ENCODE measurements around the gene IGSF8. TPM values are rescaled to one million over a fixed set of nuclear protein-coding genes. Genes with fewer than 3 reads are reported as not detected.

Gene IGSF8
- total and polyA plus RNA-seq, 10 donors = 15.6 to 28.9 (median 21.7) TPM

DNA sequence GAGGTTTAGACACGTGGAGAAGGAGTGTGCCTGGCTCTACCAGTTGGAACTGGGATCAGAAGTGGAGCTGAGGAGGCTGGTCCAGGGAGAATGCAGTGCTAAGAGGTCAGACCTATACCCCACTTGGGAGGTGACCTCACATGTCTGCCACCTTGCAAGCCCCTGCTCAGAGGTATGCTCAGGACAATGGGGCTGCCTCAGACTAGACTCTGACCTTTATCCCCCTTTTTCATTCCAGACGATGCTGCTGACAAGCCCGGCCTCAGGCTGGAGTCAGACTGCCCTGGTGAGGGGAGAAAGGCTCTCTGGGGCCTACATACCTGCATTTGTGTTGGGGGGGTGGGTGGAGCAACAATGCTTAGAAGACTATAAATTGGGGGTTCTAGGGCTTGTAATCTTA is 33.7 kb downstream of the IGSF8 start:
- Histone ChIP-seq H3K4me3 (no peak overlapping the region), H3K27me3 (replicated peaks in 1 of 7) (peaks cover 0 to 36% (median 0%) of the 10 kb centered on the region in 7 donors), H3K4me1 (peaks cover 0 to 19% (median 2%) of the 10 kb centered on the region in 6 donors), H3K27ac (no peak overlapping the region), H3K9me3 (no peaks in the 10 kb centered on the region), H3K36me3 (no peaks in the 10 kb centered on the region)
- DNase-seq = no peak
- intact Hi-C loops (cut with DNase I; ENCODE audit: low total_unique reads) = no loop called here
- 69 to 82% (median 78%) methylated on average over 3 of the region's 3 CpGs for WGBS, 5 donors
- TF ChIP-seq, protein P1, sequence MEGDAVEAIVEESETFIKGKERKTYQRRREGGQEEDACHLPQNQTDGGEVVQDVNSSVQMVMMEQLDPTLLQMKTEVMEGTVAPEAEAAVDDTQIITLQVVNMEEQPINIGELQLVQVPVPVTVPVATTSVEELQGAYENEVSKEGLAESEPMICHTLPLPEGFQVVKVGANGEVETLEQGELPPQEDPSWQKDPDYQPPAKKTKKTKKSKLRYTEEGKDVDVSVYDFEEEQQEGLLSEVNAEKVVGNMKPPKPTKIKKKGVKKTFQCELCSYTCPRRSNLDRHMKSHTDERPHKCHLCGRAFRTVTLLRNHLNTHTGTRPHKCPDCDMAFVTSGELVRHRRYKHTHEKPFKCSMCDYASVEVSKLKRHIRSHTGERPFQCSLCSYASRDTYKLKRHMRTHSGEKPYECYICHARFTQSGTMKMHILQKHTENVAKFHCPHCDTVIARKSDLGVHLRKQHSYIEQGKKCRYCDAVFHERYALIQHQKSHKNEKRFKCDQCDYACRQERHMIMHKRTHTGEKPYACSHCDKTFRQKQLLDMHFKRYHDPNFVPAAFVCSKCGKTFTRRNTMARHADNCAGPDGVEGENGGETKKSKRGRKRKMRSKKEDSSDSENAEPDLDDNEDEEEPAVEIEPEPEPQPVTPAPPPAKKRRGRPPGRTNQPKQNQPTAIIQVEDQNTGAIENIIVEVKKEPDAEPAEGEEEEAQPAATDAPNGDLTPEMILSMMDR (IDR thresholded peaks at IDR 0.05 in 8 of 11, conservative IDR thresholded peaks at IDR 0.05 in 3 of 11) = no peak

DNA sequence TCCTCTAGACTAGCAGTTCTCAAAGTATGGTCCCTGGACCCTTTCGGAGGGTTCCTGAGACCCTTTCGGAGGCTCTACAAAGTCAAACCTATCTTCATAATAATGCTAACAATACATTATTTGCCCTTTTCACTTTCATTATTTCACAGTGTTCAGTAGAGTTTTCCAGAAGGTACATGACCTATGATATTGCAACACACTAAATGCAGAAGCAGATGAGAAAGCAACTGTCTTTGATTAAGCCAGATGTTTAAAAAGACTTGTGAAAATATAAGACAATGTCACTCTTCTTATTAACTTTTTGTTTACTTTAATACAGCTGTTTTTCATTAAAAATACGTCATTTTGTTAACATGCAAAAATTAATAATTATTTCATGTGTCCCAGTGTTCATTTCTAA is 34.3 kb downstream of the IGSF8 start:
- intact Hi-C loops (cut with DNase I; ENCODE audit: low total_unique reads) = no loop called here
- TF ChIP-seq POLR2A (IDR thresholded peaks at IDR 0.05) = no peak
- TF ChIP-seq, protein P1 (IDR thresholded peaks at IDR 0.05 in 8 of 11, conservative IDR thresholded peaks at IDR 0.05 in 3 of 11) = no peak
- no peak for TF ChIP-seq POLR2AphosphoS5 (IDR thresholded peaks at IDR 0.05)
- Histone ChIP-seq H3K27ac (no peak overlapping the region), H3K36me3 (no peaks in the 10 kb centered on the region), H3K4me3 (no peak overlapping the region), H3K27me3 (replicated peaks in 1 of 7) (peaks cover 0 to 30% (median 0%) of the 10 kb centered on the region in 7 donors), H3K4me1 (peaks cover 0 to 15% (median 0%) of the 10 kb centered on the region in 6 donors), H3K9me3 (no peaks in the 10 kb centered on the region)
- WGBS, 5 donors = 78 to 91% (median 88%) methylated on average over 3 of the region's 3 CpGs
- DNase-seq = no peak

DNA sequence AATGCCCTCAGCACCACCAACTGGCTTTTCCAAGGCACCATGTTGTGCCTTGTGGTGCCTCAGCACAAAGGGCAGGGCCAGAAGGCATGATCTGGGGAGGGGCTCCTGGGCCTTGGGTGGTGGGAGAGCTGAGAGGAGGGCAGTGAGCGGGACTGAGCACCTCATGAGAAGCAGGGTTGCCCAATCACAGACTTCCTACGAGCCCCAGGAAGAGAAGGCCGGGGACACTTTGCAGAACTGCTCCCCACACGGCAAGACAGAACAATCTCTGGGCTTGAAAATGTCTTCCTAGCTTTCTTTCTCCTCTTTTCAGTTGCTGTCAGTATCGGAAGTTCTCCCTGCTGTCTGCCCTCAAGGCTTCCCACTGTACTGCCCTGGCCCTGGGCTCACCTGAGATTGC is 35.2 kb downstream of the IGSF8 start:
- Histone ChIP-seq H3K9me3 (no peaks in the 10 kb centered on the region), H3K4me3 (no peak overlapping the region), H3K27me3 (replicated peaks in 1 of 7) (peaks cover 0 to 21% (median 0%) of the 10 kb centered on the region in 7 donors), H3K27ac (peak overlapping the region in 2 of 8 donors; percentile 4 to 11), H3K4me1 (peaks cover 0 to 10% (median 0%) of the 10 kb centered on the region in 6 donors), H3K36me3 (no peaks in the 10 kb centered on the region)
- TF ChIP-seq, protein P1 (IDR thresholded peaks at IDR 0.05 in 8 of 11, conservative IDR thresholded peaks at IDR 0.05 in 3 of 11) = no peak
- TF ChIP-seq POLR2A (IDR thresholded peaks at IDR 0.05) (no peak), POLR2AphosphoS5 (IDR thresholded peaks at IDR 0.05) (peak in 1 of 3 donors; percentile 17)
- whole genome bisulfite sequencing, 5 donors = 61 to 97% (median 78%) methylated on average over 5 of the region's 5 CpGs
- intact Hi-C loops (cut with DNase I; ENCODE audit: low total_unique reads) = no loop called here
- DNase-seq = no peak

DNA sequence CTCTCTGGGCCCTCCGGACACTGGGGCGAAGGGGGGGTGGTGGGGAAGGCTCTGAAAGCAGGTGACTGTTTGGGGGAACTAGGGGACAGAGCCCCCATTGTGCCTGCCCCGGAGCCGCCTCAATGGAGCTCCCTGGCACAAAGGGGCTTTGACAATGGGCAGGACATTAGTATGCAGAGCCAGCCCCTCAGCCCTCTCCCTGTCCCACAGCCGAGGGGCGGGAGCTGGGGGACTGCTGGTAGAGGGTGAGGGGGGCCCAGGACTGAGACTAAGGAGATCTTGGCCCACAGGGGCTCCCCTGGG is 36.2 kb downstream of the IGSF8 start:
- 64 to 90% (median 82%) methylated on average over 4 to 6 of the region's 6 CpGs for WGBS, 5 donors
- intact Hi-C loops (cut with DNase I; ENCODE audit: low total_unique reads) = no loop called here
- Histone ChIP-seq H3K4me1 (peaks cover 0 to 2% (median 0%) of the 10 kb centered on the region in 6 donors), H3K36me3 (no peaks in the 10 kb centered on the region), H3K27ac (peak overlapping the region in 1 of 8 donors; percentile 21), H3K4me3 (no peak overlapping the region), H3K9me3 (no peaks in the 10 kb centered on the region), H3K27me3 (replicated peaks in 1 of 7) (peaks cover 0 to 23% (median 0%) of the 10 kb centered on the region in 7 donors)
- TF ChIP-seq POLR2A (IDR thresholded peaks at IDR 0.05) (no peak), POLR2AphosphoS5 (IDR thresholded peaks at IDR 0.05) (no peak)
- TF ChIP-seq, protein P1 (IDR thresholded peaks at IDR 0.05 in 8 of 11, conservative IDR thresholded peaks at IDR 0.05 in 3 of 11) = no peak
- DNase-seq = no peak

Measured in spleen (tissue), 11 donors.